Fibroblast of skin of right biceps (primary cell): ENCODE measurements around the gene DCXR.
A peak's percentile ranks its signal among the peaks of the same experiment; 100 is the strongest.

Experiments used
- DNase-seq: peaks from one replicate; pipeline ENCODE4 v3.0.0-alpha.2; 2013

The DCXR gene

GRCh38 chr17:82008941-82009405 lies 28.5 kb downstream of the DCXR start:
- no peak for DNase-seq

- DNase-seq, result no peak
Measured at GRCh38 chr17:82008258-82008940, 29.1 kb downstream of the DCXR start.

- DNase-seq, result no peak
Measured at GRCh38 chr17:82007495-82008257, 29.8 kb downstream of the DCXR start.

- DNase-seq, result no peak
Measured at GRCh38 chr17:82007228-82007494, 30.3 kb downstream of the DCXR start.

GRCh38 chr17:82006468-82007227 lies 30.8 kb downstream of the DCXR start:
- peak; percentile 66 for DNase-seq

- no peak for DNase-seq
Measured at GRCh38 chr17:82005701-82006348, 31.7 kb downstream of the DCXR start.

GRCh38 chr17:82004517-82005455 lies 32.7 kb downstream of the DCXR start:
- no peak for DNase-seq

- DNase-seq, result peak; percentile 98
Measured at GRCh38 chr17:82003411-82004381, 33.8 kb downstream of the DCXR start.

- DNase-seq, result no peak
Measured at GRCh38 chr17:82001571-82002056, 35.9 kb downstream of the DCXR start.

GRCh38 chr17:82000803-82001570 lies 36.5 kb downstream of the DCXR start:
- no peak for DNase-seq

GRCh38 chr17:81999976-82000802 lies 37.3 kb downstream of the DCXR start:
- no peak for DNase-seq

GRCh38 chr17:81999587-81999975 lies 37.9 kb downstream of the DCXR start:
- no peak for DNase-seq

GRCh38 chr17:81998691-81999438 lies 38.6 kb downstream of the DCXR start:
- DNase-seq, result no peak

GRCh38 chr17:81998212-81998611 lies 39.3 kb downstream of the DCXR start:
- DNase-seq, result no peak

- no peak for DNase-seq
Measured at GRCh38 chr17:81996757-81997441, 40.6 kb downstream of the DCXR start.

GRCh38 chr17:81996232-81996756 lies 41.2 kb downstream of the DCXR start:
- no peak for DNase-seq

- DNase-seq, result no peak
Measured at GRCh38 chr17:81995463-81996231, 41.9 kb downstream of the DCXR start.
